ENCODE measurements around the gene HSPE1.

The HSPE1 gene

GRCh38 chr2:197516393-197516761 lies 16.2 kb downstream of the HSPE1 start:
- peak; percentile 21 for DNase-seq (ENCODE audit: low spot score)

GRCh38 chr2:197517150-197517549 lies 17.0 kb downstream of the HSPE1 start:
- TF ChIP-seq CTCF (IDR thresholded peaks at IDR 0.05; ENCODE audit: extremely low read depth, insufficient read depth, missing control alignments) = no peak
- DNase-seq (ENCODE audit: low spot score) = no peak
- in situ Hi-C loops (cut with MboI; ENCODE audit: low pct_unique_long_range_greater_than_20kb, low sequenced_read_pairs, unreplicated experiment) = no loop called here

More at GRCh38 chr2:197516393-197516761, 16.2 kb downstream of the HSPE1 start:
- in situ Hi-C loops (cut with MboI; ENCODE audit: low pct_unique_long_range_greater_than_20kb, low sequenced_read_pairs, unreplicated experiment) = no loop called here
- TF ChIP-seq CTCF (IDR thresholded peaks at IDR 0.05; ENCODE audit: extremely low read depth, insufficient read depth, missing control alignments) = no peak

GRCh38 chr2:197538412-197538811 lies 38.2 kb downstream of the HSPE1 start:
- no peak for DNase-seq (ENCODE audit: low spot score)
- TF ChIP-seq CTCF (IDR thresholded peaks at IDR 0.05; ENCODE audit: extremely low read depth, insufficient read depth, missing control alignments) = no peak
- in situ Hi-C loops (cut with MboI; ENCODE audit: low pct_unique_long_range_greater_than_20kb, low sequenced_read_pairs, unreplicated experiment) = no loop called here

- TF ChIP-seq CTCF (IDR thresholded peaks at IDR 0.05; ENCODE audit: extremely low read depth, insufficient read depth, missing control alignments) = no peak
- in situ Hi-C loops (cut with MboI; ENCODE audit: low pct_unique_long_range_greater_than_20kb, low sequenced_read_pairs, unreplicated experiment) = no loop called here
- DNase-seq (ENCODE audit: low spot score) = no peak
Observed at GRCh38 chr2:197539734-197540133, 39.6 kb downstream of the HSPE1 start.

GRCh38 chr2:197543206-197543605 lies 43.0 kb downstream of the HSPE1 start:
- TF ChIP-seq CTCF (IDR thresholded peaks at IDR 0.05; ENCODE audit: extremely low read depth, insufficient read depth, missing control alignments) = no peak
- in situ Hi-C loops (cut with MboI; ENCODE audit: low pct_unique_long_range_greater_than_20kb, low sequenced_read_pairs, unreplicated experiment) = no loop called here
- no peak for DNase-seq (ENCODE audit: low spot score)

- DNase-seq (ENCODE audit: low spot score) = no peak
- no peak for TF ChIP-seq CTCF (IDR thresholded peaks at IDR 0.05; ENCODE audit: extremely low read depth, insufficient read depth, missing control alignments)
- in situ Hi-C loops (cut with MboI; ENCODE audit: low pct_unique_long_range_greater_than_20kb, low sequenced_read_pairs, unreplicated experiment) = no loop called here
Observed at GRCh38 chr2:197547163-197547900, 47.2 kb downstream of the HSPE1 start.
